Lower lobe of right lung (tissue), 2 donors: ENCODE measurements around the gene THSD4. TPM values are rescaled to one million over a fixed set of nuclear protein-coding genes. Genes with fewer than 3 reads are reported as not detected.
"Not testable (repeated sequence)": the region's sequence is repeated elsewhere in the genome, so short reads cannot be mapped to it uniquely, and the experiment has no call there.

Source experiments
- ATAC-seq, 2 donors: fragments of 200-7000 bp; cut with Tn5 transposase; one replicate each; pipeline ENCODE4 v1.9.1; 2020 to 2022; ENCODE audit warnings: mild to moderate bottlenecking in 2 of 2, moderate library complexity in 2 of 2
- DNase-seq: peaks from one replicate; pipeline ENCODE4 v3.0.0-alpha.2; 2020
- H3K27ac ChIP-seq: fragments of 200-600 bp; one replicate; pipeline ENCODE4 v1.8.0; 2022
- H3K27me3 ChIP-seq: fragments of 200-600 bp; one replicate; pipeline ENCODE4 v1.8.0; 2022; ENCODE audit warnings: low read depth
- H3K36me3 ChIP-seq: fragments of 200-600 bp; one replicate; pipeline ENCODE4 v1.8.0; 2022; ENCODE audit warnings: mild to moderate bottlenecking
- H3K4me1 ChIP-seq: fragments of 200-600 bp; one replicate; pipeline ENCODE4 v1.8.0; 2022
- H3K4me3 ChIP-seq: fragments of 200-600 bp; one replicate; pipeline ENCODE4 v1.8.0; 2022; ENCODE audit warnings: mild to moderate bottlenecking
- H3K9me3 ChIP-seq: fragments of 200-600 bp; one replicate; pipeline ENCODE4 v1.8.0; 2022
- CTCF ChIP-seq: fragments of 200-600 bp; IDR thresholded peaks from one replicate; pipeline ENCODE4 v1.8.0; 2022; ENCODE audit warnings: antibody characterized with exemption, mild to moderate bottlenecking
- intact Hi-C: fragments of 100-400 bp; cut with DNase I; formaldehyde crosslinking; loops from one replicate; pipeline ENCODE4 v1.11.0; 2022
- total RNA-seq: library from RNA; stranded (reverse); fragmentation: NEBNext Ultra II Directional; extraction: Animal tissue kit (Norgen Biotek cat#: 25700); gene quantifications from one replicate; pipeline ENCODE4 v1.2.1, GENCODE V29; 2021
- donor health status: DM: no; HTN: yes; CAD: no; lungs with severe emphysema.

The THSD4 gene
- total RNA-seq, 1 donor from 2014 or later, result 18.2 TPM

- DNase-seq (no peak), ATAC-seq (no peak)
- no peaks in the 10 kb centered on the region for H3K9me3 ChIP-seq
- no peaks in the 10 kb centered on the region for H3K4me1 ChIP-seq
- intact Hi-C loops, result no loop called here
- no peaks in the 10 kb centered on the region for H3K36me3 ChIP-seq
- no peaks in the 10 kb centered on the region for H3K27me3 ChIP-seq
- no peak for TF ChIP-seq CTCF
- no peak overlapping the region for H3K4me3 ChIP-seq
- no peak overlapping the region for H3K27ac ChIP-seq
Observed at GRCh38 chr15:71313806-71314205, 198.5 kb downstream of the THSD4 start.

GRCh38 chr15:71314956-71315537 is 199.8 kb downstream of the THSD4 start:
- Histone ChIP-seq H3K9me3 (no peaks in the 10 kb centered on the region), H3K27ac (no peak overlapping the region), H3K27me3 (no peaks in the 10 kb centered on the region), H3K36me3 (no peaks in the 10 kb centered on the region), H3K4me3 (no peak overlapping the region), H3K4me1 (no peaks in the 10 kb centered on the region)
- TF ChIP-seq CTCF, result no peak
- intact Hi-C loops, result no loop called here
- no peak for ATAC-seq
- no peak for DNase-seq

- H3K27me3 ChIP-seq, result no peaks in the 10 kb centered on the region
- no peaks in the 10 kb centered on the region for H3K9me3 ChIP-seq
- no peak for ATAC-seq
- no peak for DNase-seq
- H3K4me3 ChIP-seq, result no peak overlapping the region
- no peak for TF ChIP-seq CTCF
- H3K27ac ChIP-seq, result no peak overlapping the region
- intact Hi-C loops, result no loop called here
- H3K4me1 ChIP-seq, result no peaks in the 10 kb centered on the region
- H3K36me3 ChIP-seq, result no peaks in the 10 kb centered on the region
Observed at GRCh38 chr15:71316911-71317310, 201.6 kb downstream of the THSD4 start.

- H3K4me3 ChIP-seq, H3K36me3 ChIP-seq, ATAC-seq, H3K4me1 ChIP-seq, H3K27me3 ChIP-seq, H3K9me3 ChIP-seq, H3K27ac ChIP-seq, DNase-seq, intact Hi-C loops: not testable (repeated sequence)
Observed at GRCh38 chr15:71319424-71319823, 204.2 kb downstream of the THSD4 start.

GRCh38 chr15:71319935-71320334 is 204.7 kb downstream of the THSD4 start:
- no peaks in the 10 kb centered on the region for H3K36me3 ChIP-seq
- intact Hi-C loops, result no loop called here
- DNase-seq (no peak), ATAC-seq (no peak)
- no peaks in the 10 kb centered on the region for H3K9me3 ChIP-seq
- TF ChIP-seq CTCF, result no peak
- no peaks in the 10 kb centered on the region for H3K27me3 ChIP-seq
- no peak overlapping the region for H3K27ac ChIP-seq
- no peak overlapping the region for H3K4me3 ChIP-seq
- H3K4me1 ChIP-seq, result no peaks in the 10 kb centered on the region

- H3K4me3 ChIP-seq, result no peak overlapping the region
- ATAC-seq (no peak), DNase-seq (no peak)
- no peaks in the 10 kb centered on the region for H3K27me3 ChIP-seq
- no peak overlapping the region for H3K27ac ChIP-seq
- no peak for TF ChIP-seq CTCF
- no peaks in the 10 kb centered on the region for H3K4me1 ChIP-seq
- intact Hi-C loops, result no loop called here
- H3K36me3 ChIP-seq, result no peaks in the 10 kb centered on the region
- no peaks in the 10 kb centered on the region for H3K9me3 ChIP-seq
Observed at GRCh38 chr15:71323082-71323481, 207.8 kb downstream of the THSD4 start.
